Heart left ventricle (tissue), 16 donors: Measurements from ENCODE around the gene GHR. TPM values are rescaled to one million over a fixed set of nuclear protein-coding genes. Genes with fewer than 3 reads are reported as not detected.
"Not testable (repeated sequence)": the region's sequence is repeated elsewhere in the genome, so short reads cannot be mapped to it uniquely, and the experiment has no call there.

Source experiments
- ATAC-seq, 4 donors: fragments of 200-7000 bp; cut with Tn5 transposase; one replicate each; pipeline ENCODE4 v1.9.1; 2020 to 2022; ENCODE audit warnings: moderate library complexity in 4 of 4, mild to moderate bottlenecking in 3 of 4, moderate number of reproducible peaks in 1 of 4
- DNase-seq, 5 donors: peaks; one replicate each; pipeline ENCODE4 v3.0.0-alpha.2; 2020
- H3K27ac ChIP-seq, 12 donors: fragments of 200-600 bp; sonication (generic) in 4 of 12; one replicate each; pipeline versions ENCODE4 v1.5.0 to v1.8.0; 2016 to 2022; ENCODE audit warnings: mild to moderate bottlenecking in 2 of 12
- H3K27me3 ChIP-seq, 9 donors: fragments of 200-600 bp; sonication (generic) in 2 of 9; one replicate each; pipeline versions ENCODE4 v1.5.1 to v1.8.0; 2016 to 2022; ENCODE audit warnings: mild to moderate bottlenecking in 3 of 9
- H3K36me3 ChIP-seq, 9 donors: fragments of 200-600 bp; sonication (generic) in 2 of 9; one replicate each; pipeline versions ENCODE4 v1.5.0 to v1.8.0; 2018 to 2022; ENCODE audit warnings: mild to moderate bottlenecking in 2 of 9
- H3K4me1 ChIP-seq, 12 donors: fragments of 200-600 bp; sonication (generic) in 4 of 12; one replicate each; pipeline versions ENCODE4 v1.5.0 to v1.8.0; 2016 to 2022; ENCODE audit warnings: mild to moderate bottlenecking in 3 of 12
- H3K4me3 ChIP-seq, 12 donors: fragments of 200-600 bp; sonication (generic) in 4 of 12; one replicate each; pipeline versions ENCODE4 v1.5.0 to v1.8.0; 2017 to 2022; ENCODE audit warnings: mild to moderate bottlenecking in 9 of 12, moderate library complexity in 4 of 12
- H3K9me3 ChIP-seq, 12 donors: fragments of 200-600 bp; sonication (generic) in 4 of 12; one replicate each; pipeline versions ENCODE4 v1.5.0 to v1.8.0; 2016 to 2022; ENCODE audit warnings: mild to moderate bottlenecking in 1 of 12
- CTCF ChIP-seq, 12 donors: fragments of 200-600 bp; sonication (generic) in 4 of 12; IDR thresholded peaks; one replicate each; pipeline versions ENCODE4 v1.5.0 to v1.8.0; 2018 to 2022; ENCODE audit warnings: antibody characterized with exemption in 12 of 12, mild to moderate bottlenecking in 5 of 12
- POLR2A ChIP-seq, 2 donors: fragments of 450-650 bp; IDR thresholded peaks; one replicate each; pipeline ENCODE4 v1.6.1; 2017; ENCODE audit warnings: antibody characterized with exemption in 2 of 2, mild to moderate bottlenecking in 2 of 2, moderate library complexity in 2 of 2
- WGBS, 4 donors: extraction: QIAGEN DNeasy Blood & Tissue Kit in 2 of 4; methylation state at CpG; one replicate each; pipeline versions ENCODE4 v1.1.5 to v1.1.7; 2013 to 2018; 5-methylcytosine and 5-hydroxymethylcytosine counted together
- intact Hi-C, 10 donors: fragments of 100-400 bp; cut with DNase I; formaldehyde crosslinking; loops; one replicate each; pipeline versions ENCODE4 v1.11.1 to v1.14.2; 2022
- polyA plus RNA-seq, 2 donors: library from polyadenylated mRNA; stranded (reverse); fragments of 200-250 nt; gene quantifications; one replicate each; pipeline ENCODE4 v1.2.3, GENCODE V29; 2013
- total RNA-seq, 9 donors: library from RNA; depleted of rRNA in 2 of 9; stranded (reverse); fragments of >200 nt in 2 of 9; fragmentation: NEBNext Ultra II Directional in 3 of 9; extraction: Animal tissue kit (Norgen Biotek cat#: 25700) in 3 of 9; gene quantifications; one replicate each; pipeline versions ENCODE4 v1.1.0 to v1.2.4, GENCODE V29; 2016 to 2023
- donor health status: ischemic (EF 13 %, LVEDD 7.1; RV severe dilation, severe dysfunction).
- donor health status: healthy with polysubstance abuse.
- donor health status: DM: no; HTN: yes; CAD: no.
- donor health status: DM: no; HTN: no; CAD: no.
- donor health status: ischemic (EF 25% LVEDD 6.9; RV normal size, moderate dysfunction).
- donor health status: ischemic (EF 25% LVEDD 5.7; RV mildly dilated, moderate dysfunction).
- donor health status: healthy.
- donor health status: DM: yes; HTN: yes; CAD: no.
- donor health status: ischemic (EF 35%, LVEDD 5.7; RV mildly dilated, moderate dysfunction).
- donor health status: nonischemic (EF 11% LVEDD 7.7; RV severe dilation, severe dysfunction).
- donor health status: DM: yes; HTN: yes; CAD: no.
- donor health status: PGD.
- donor health status: ischemic (EF 29% LVEDD 5.4; RV normal size, mild dysfunction).
- donor health status: nonischemic (EF 23%, LVEDD 6.1; RV moderate dilation, normal function).

GHR gene
- total and polyA plus RNA-seq, 11 donors, result 3.4 to 23.2 (median 11.3) TPM

GRCh38 chr5:42677156-42677842 lies 254.1 kb downstream of the GHR start:
- intact Hi-C loops, result no loop called here

GRCh38 chr5:42680046-42680445 lies 256.8 kb downstream of the GHR start:
- Histone ChIP-seq H3K9me3 (peaks cover 0 to 23% (median 8%) of the 10 kb centered on the region in 12 donors), H3K4me1 (peaks cover 0 to 14% (median 2%) of the 10 kb centered on the region in 12 donors), H3K36me3 (no peaks in the 10 kb centered on the region), H3K27me3 (no peaks in the 10 kb centered on the region), H3K27ac (no peak overlapping the region), H3K4me3 (no peak overlapping the region)
- TF ChIP-seq POLR2A (IDR thresholded peaks at IDR 0.05) (no peak), CTCF (IDR thresholded peaks at IDR 0.05) (no peak)
- DNase-seq (no peak), ATAC-seq (no peak)
- 82 to 94% (median 88%) methylated on average over 3 of the region's 3 CpGs for WGBS, 4 donors
- intact Hi-C loops, result no loop called here

More at GRCh38 chr5:42677156-42677842, 254.1 kb downstream of the GHR start:
- H3K4me3 ChIP-seq, result no peak overlapping the region
- peaks cover 0 to 14% (median 2%) of the 10 kb centered on the region in 12 donors for H3K4me1 ChIP-seq
- H3K27me3 ChIP-seq, result no peaks in the 10 kb centered on the region
- TF ChIP-seq POLR2A (IDR thresholded peaks at IDR 0.05) (no peak), CTCF (IDR thresholded peaks at IDR 0.05) (no peak)
- ATAC-seq (no peak), DNase-seq (no peak)
- H3K9me3 ChIP-seq, result peaks cover 0 to 33% (median 6%) of the 10 kb centered on the region in 12 donors
- no peaks in the 10 kb centered on the region for H3K36me3 ChIP-seq
- no peak overlapping the region for H3K27ac ChIP-seq
- 89 to 94% (median 91%) methylated on average over 5 of the region's 5 CpGs for WGBS, 4 donors

GRCh38 chr5:42685078-42685477 lies 261.8 kb downstream of the GHR start:
- H3K27me3 ChIP-seq, H3K4me1 ChIP-seq, intact Hi-C loops, H3K27ac ChIP-seq, H3K4me3 ChIP-seq, DNase-seq, ATAC-seq, H3K36me3 ChIP-seq: not testable (repeated sequence)
- H3K9me3 ChIP-seq, result peaks cover 0 to 41% (median 8%) of the 10 kb centered on the region in 12 donors

- no peak for DNase-seq
- no peak for ATAC-seq
- Histone ChIP-seq H3K4me1 (peaks cover 0 to 18% (median 5%) of the 10 kb centered on the region in 12 donors), H3K4me3 (no peak overlapping the region), H3K36me3 (peaks cover 0 to 12% (median 0%) of the 10 kb centered on the region in 9 donors), H3K27ac (no peak overlapping the region), H3K27me3 (no peaks in the 10 kb centered on the region), H3K9me3 (peaks cover 0 to 25% (median 0%) of the 10 kb centered on the region in 12 donors)
- WGBS, 4 donors, result 63 to 87% (median 72%) methylated on average over 4 of the region's 4 CpGs
- intact Hi-C loops, result no loop called here
- TF ChIP-seq POLR2A (IDR thresholded peaks at IDR 0.05) (no peak), CTCF (IDR thresholded peaks at IDR 0.05) (no peak)
These were observed 266.2 kb downstream of the GHR start for GRCh38 chr5:42689391-42689790.
